Measurements from ENCODE around the gene DSE.

Gene DSE

DNA sequence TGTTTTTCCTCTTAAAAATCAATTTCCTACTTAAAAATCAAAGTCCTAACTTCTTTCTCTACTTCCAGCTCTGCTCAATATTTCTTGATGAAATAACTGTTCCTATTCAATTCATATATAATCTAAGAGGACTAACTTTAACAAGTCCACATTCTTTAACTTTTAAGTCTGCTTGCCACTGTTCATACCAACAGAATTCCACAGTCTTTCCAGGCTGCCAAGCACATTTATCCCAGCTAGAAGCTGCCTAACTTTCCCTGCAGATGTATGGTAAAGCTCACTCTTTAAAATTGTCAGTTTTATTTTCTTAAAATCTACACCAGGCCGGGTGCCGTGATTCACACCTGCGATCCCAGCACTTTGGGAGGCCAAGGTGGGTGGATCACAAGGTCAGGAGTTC, 102.0 kb downstream of the DSE start:
- no peak for DNase-seq
- no peaks in the 10 kb centered on the region for H3K27me3 ChIP-seq (replicated peaks in 2 of 5; ENCODE audit: control insufficient read depth in 4 of 5, insufficient read depth in 5 of 5, low read length in 4 of 5)
- ChIA-PET POLR2A (no interaction called here), CTCF (no interaction called here)
- no peak overlapping the region for H3K4me3 ChIP-seq (ENCODE audit: control insufficient read depth in 1 of 7, extremely low read depth in 1 of 7, insufficient read depth in 4 of 7, low read depth in 2 of 7, low read length in 6 of 7)
- H3K9me3 ChIP-seq (ENCODE audit: control extremely low read depth in 1 of 5, control insufficient read depth in 4 of 5, insufficient read depth in 2 of 5, low read depth in 1 of 5, low read length in 4 of 5) = peaks cover 0 to 7% (median 0%) of the 10 kb centered on the region in 5 experiments
- no peak overlapping the region for H3K27ac ChIP-seq (ENCODE audit: insufficient read depth in 1 of 2, low read depth in 1 of 2, low read length in 2 of 2, poor library complexity in 1 of 2, severe bottlenecking in 2 of 2)
- H3K4me1 ChIP-seq (ENCODE audit: control extremely low read depth in 1 of 4, control insufficient read depth in 4 of 4, insufficient read depth in 4 of 4, low read length in 3 of 4) = peaks cover 23 to 35% (median 30%) of the 10 kb centered on the region in 4 experiments
- no CpG with 5 or more reads among the region's 3 CpGs for WGBS (ENCODE audit: insufficient coverage)
- no peaks in the 10 kb centered on the region for H3K36me3 ChIP-seq (ENCODE audit: control insufficient read depth in 4 of 4, insufficient read depth in 4 of 4, low read length in 3 of 4)

DNA sequence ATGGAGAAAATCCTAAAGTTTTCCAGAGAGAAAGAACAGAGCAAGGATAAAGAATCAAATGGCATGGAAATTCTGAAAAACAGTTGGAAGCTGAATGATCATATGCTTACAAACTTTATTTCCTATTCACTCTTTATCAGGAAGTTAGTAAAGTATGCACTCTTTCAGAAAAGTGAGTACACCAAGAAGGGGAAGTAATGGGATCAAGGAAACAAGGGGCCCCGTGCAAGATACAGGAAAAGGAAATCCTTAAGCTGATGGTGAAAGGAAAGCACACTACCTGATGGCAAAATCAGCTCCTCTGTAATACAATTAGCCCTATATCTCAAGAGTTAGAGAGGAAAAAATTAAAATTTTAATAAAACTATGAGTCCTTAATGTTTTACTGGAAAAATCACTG, 104.4 kb downstream of the DSE start:
- CTCF ChIA-PET = no interaction called here
- H3K4me3 ChIP-seq (ENCODE audit: control insufficient read depth in 1 of 7, extremely low read depth in 1 of 7, insufficient read depth in 4 of 7, low read depth in 2 of 7, low read length in 6 of 7) = peak overlapping the region in 1 of 7 experiments; percentile 30

DNA sequence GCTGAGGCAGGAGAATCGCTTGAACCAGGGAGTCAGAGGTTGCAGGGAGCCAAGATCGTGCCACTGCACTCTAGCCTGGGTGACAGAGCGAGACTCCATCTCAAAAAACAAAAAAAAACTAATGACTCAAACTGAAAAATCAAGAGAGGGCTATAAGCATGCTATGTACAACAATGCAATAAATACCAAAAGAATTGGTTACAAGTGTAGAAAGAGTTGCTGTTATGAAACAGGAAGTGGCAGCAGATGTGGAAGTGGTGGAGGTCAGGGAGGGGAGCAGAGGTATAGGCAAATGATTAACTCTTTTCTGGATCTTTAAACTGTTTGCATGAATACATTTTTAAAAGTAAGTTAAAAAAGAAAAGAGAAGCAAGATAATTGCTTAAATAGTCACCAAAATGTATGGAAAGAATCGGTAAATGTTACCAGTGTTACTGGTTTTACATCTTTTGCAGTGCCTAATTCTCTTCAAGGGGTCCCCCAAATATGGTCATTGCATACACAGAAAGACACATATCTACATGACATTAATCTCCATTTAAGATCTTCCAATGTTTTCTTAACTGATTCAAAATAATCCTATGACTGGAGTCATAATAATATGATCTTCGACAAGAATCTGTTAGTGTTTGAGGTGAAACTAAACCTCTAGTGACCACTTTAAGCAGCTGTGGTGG, 105.4 kb downstream of the DSE start:
- DNase-seq = peak; percentile 69 to 92 (median 89)
- Histone ChIP-seq H3K4me3 (ENCODE audit: control insufficient read depth in 1 of 7, extremely low read depth in 1 of 7, insufficient read depth in 4 of 7, low read depth in 2 of 7, low read length in 6 of 7) (peak overlapping the region in 3 of 7 experiments; percentile 21 to 45 (median 28)), H3K4me1 (ENCODE audit: control extremely low read depth in 1 of 4, control insufficient read depth in 4 of 4, insufficient read depth in 4 of 4, low read length in 3 of 4) (peaks cover 20 to 32% (median 29%) of the 10 kb centered on the region in 4 experiments), H3K27me3 (replicated peaks in 2 of 5; ENCODE audit: control insufficient read depth in 4 of 5, insufficient read depth in 5 of 5, low read length in 4 of 5) (no peaks in the 10 kb centered on the region), H3K27ac (ENCODE audit: insufficient read depth in 1 of 2, low read depth in 1 of 2, low read length in 2 of 2, poor library complexity in 1 of 2, severe bottlenecking in 2 of 2) (peak overlapping the region in 1 of 2 experiments; percentile 49), H3K9me3 (ENCODE audit: control extremely low read depth in 1 of 5, control insufficient read depth in 4 of 5, insufficient read depth in 2 of 5, low read depth in 1 of 5, low read length in 4 of 5) (peaks cover 0 to 3% (median 0%) of the 10 kb centered on the region in 5 experiments), H3K36me3 (ENCODE audit: control insufficient read depth in 4 of 4, insufficient read depth in 4 of 4, low read length in 3 of 4) (no peaks in the 10 kb centered on the region)
- WGBS (ENCODE audit: insufficient coverage) = 33% methylated on average over 1 of the region's 5 CpGs
- ChIA-PET CTCF (no interaction called here), POLR2A (no interaction called here)

More for the DNA sequence above, 104.4 kb downstream of the DSE start:
- H3K36me3 ChIP-seq (ENCODE audit: control insufficient read depth in 4 of 4, insufficient read depth in 4 of 4, low read length in 3 of 4) = no peaks in the 10 kb centered on the region
- 0% methylated on average over 1 of the region's 1 CpG for WGBS (ENCODE audit: insufficient coverage)
- H3K4me1 ChIP-seq (ENCODE audit: control extremely low read depth in 1 of 4, control insufficient read depth in 4 of 4, insufficient read depth in 4 of 4, low read length in 3 of 4) = peaks cover 20 to 33% (median 30%) of the 10 kb centered on the region in 4 experiments
- POLR2A ChIA-PET = no interaction called here
- peak in 2 of 3 donors; percentile 50 to 63 for DNase-seq
- H3K27ac ChIP-seq (ENCODE audit: insufficient read depth in 1 of 2, low read depth in 1 of 2, low read length in 2 of 2, poor library complexity in 1 of 2, severe bottlenecking in 2 of 2) = peak overlapping the region in 1 of 2 experiments; percentile 49
- no peaks in the 10 kb centered on the region for H3K27me3 ChIP-seq (replicated peaks in 2 of 5; ENCODE audit: control insufficient read depth in 4 of 5, insufficient read depth in 5 of 5, low read length in 4 of 5)
- peaks cover 0 to 3% (median 0%) of the 10 kb centered on the region in 5 experiments for H3K9me3 ChIP-seq (ENCODE audit: control extremely low read depth in 1 of 5, control insufficient read depth in 4 of 5, insufficient read depth in 2 of 5, low read depth in 1 of 5, low read length in 4 of 5)

DNA sequence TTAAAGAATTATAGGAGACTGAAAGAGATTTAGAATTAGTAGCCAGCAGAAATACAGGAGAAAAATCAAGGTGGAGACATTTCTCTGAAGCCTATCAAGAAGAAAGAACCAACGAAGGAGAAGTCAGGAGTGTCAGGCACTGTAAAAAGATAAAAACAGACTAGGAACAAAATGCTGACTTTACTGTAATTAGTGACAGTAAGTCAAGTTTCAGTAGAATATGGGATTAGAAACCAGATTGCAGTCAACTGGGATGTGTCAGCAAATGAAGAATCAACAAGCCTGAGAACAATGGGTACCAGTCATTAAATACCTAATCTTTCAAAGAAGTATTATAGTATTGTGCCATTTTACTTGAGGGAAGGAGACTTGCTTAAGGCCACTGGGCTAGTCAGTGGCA, 112.0 kb downstream of the DSE start:
- H3K27ac ChIP-seq (ENCODE audit: insufficient read depth in 1 of 2, low read depth in 1 of 2, low read length in 2 of 2, poor library complexity in 1 of 2, severe bottlenecking in 2 of 2) = no peak overlapping the region
- H3K4me3 ChIP-seq (ENCODE audit: control insufficient read depth in 1 of 7, extremely low read depth in 1 of 7, insufficient read depth in 4 of 7, low read depth in 2 of 7, low read length in 6 of 7) = no peak overlapping the region
- no peaks in the 10 kb centered on the region for H3K9me3 ChIP-seq (ENCODE audit: control extremely low read depth in 1 of 5, control insufficient read depth in 4 of 5, insufficient read depth in 2 of 5, low read depth in 1 of 5, low read length in 4 of 5)
- CTCF ChIA-PET = no interaction called here
- no peaks in the 10 kb centered on the region for H3K4me1 ChIP-seq (ENCODE audit: control extremely low read depth in 1 of 4, control insufficient read depth in 4 of 4, insufficient read depth in 4 of 4, low read length in 3 of 4)
- no peaks in the 10 kb centered on the region for H3K27me3 ChIP-seq (replicated peaks in 2 of 5; ENCODE audit: control insufficient read depth in 4 of 5, insufficient read depth in 5 of 5, low read length in 4 of 5)
- H3K36me3 ChIP-seq (ENCODE audit: control insufficient read depth in 4 of 4, insufficient read depth in 4 of 4, low read length in 3 of 4) = no peaks in the 10 kb centered on the region
- WGBS (ENCODE audit: insufficient coverage) = 100% methylated on average over 1 of the region's 1 CpG
- POLR2A ChIA-PET = no interaction called here
- no peak for DNase-seq

DNA sequence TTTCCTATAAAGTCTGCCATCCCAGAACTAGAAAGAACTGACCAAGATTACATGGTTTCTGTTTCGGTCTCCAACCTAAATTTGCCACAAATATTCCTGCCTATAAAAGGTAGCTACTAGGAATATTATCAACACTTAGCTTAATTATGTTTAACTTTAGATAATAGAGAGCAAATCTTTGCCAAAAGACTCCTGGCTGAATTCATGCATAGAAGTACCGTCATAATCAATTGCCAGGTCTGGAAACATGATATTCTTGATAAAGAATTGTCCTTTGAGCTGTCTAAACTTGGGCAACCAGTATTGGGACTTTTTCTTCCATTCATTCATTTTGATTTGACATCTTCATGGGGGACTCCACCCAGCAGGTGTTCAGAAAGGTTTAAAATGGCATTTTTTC, 112.9 kb downstream of the DSE start:
- no peak for DNase-seq
- ChIA-PET POLR2A (no interaction called here), CTCF (no interaction called here)
- H3K27me3 ChIP-seq (replicated peaks in 2 of 5; ENCODE audit: control insufficient read depth in 4 of 5, insufficient read depth in 5 of 5, low read length in 4 of 5) = no peaks in the 10 kb centered on the region
- no peaks in the 10 kb centered on the region for H3K4me1 ChIP-seq (ENCODE audit: control extremely low read depth in 1 of 4, control insufficient read depth in 4 of 4, insufficient read depth in 4 of 4, low read length in 3 of 4)
- 100% methylated on average over 1 of the region's 2 CpGs for WGBS (ENCODE audit: insufficient coverage)
- no peaks in the 10 kb centered on the region for H3K36me3 ChIP-seq (ENCODE audit: control insufficient read depth in 4 of 4, insufficient read depth in 4 of 4, low read length in 3 of 4)
- peaks cover 0 to 1% (median 0%) of the 10 kb centered on the region in 5 experiments for H3K9me3 ChIP-seq (ENCODE audit: control extremely low read depth in 1 of 5, control insufficient read depth in 4 of 5, insufficient read depth in 2 of 5, low read depth in 1 of 5, low read length in 4 of 5)
- no peak overlapping the region for H3K27ac ChIP-seq (ENCODE audit: insufficient read depth in 1 of 2, low read depth in 1 of 2, low read length in 2 of 2, poor library complexity in 1 of 2, severe bottlenecking in 2 of 2)
- H3K4me3 ChIP-seq (ENCODE audit: control insufficient read depth in 1 of 7, extremely low read depth in 1 of 7, insufficient read depth in 4 of 7, low read depth in 2 of 7, low read length in 6 of 7) = no peak overlapping the region

DNA sequence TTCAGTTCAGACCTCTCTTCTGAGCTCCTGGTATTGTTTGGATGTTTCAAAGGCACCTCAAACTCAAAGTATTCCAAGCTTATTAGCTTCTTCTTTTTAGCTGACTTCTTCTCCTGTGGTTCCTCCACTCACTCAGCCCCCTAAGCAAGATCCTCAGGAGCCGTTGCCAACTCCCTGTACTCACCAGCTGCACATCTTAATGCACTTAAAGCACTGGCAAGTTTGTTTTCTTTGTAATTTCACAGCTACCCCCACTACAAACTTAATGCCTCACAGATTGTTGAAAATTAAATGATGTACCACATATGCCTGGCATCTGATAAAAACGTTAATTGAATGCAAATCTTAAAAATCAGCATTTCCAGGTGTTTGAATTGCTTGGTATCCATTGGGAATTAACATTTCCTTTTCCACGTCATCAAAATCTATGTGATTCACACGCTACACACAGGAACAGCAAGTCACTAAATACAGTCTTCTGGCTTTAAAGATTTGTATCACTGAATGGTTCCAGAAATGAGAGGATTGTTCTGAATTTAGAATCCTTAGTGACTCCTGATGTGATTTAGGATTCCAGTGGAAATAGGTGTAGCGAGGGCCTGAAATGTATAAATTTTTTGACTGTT, 114.9 kb downstream of the DSE start:
- no peaks in the 10 kb centered on the region for H3K4me1 ChIP-seq (ENCODE audit: control extremely low read depth in 1 of 4, control insufficient read depth in 4 of 4, insufficient read depth in 4 of 4, low read length in 3 of 4)
- H3K9me3 ChIP-seq (ENCODE audit: control extremely low read depth in 1 of 5, control insufficient read depth in 4 of 5, insufficient read depth in 2 of 5, low read depth in 1 of 5, low read length in 4 of 5) = peaks cover 0 to 1% (median 0%) of the 10 kb centered on the region in 5 experiments
- WGBS (ENCODE audit: insufficient coverage) = 75% methylated on average over 2 of the region's 5 CpGs
- no peak overlapping the region for H3K4me3 ChIP-seq (ENCODE audit: control insufficient read depth in 1 of 7, extremely low read depth in 1 of 7, insufficient read depth in 4 of 7, low read depth in 2 of 7, low read length in 6 of 7)
- CTCF ChIA-PET = interaction anchor here (0.6 kb wide), 1 partner anchor 255 kb away, joined by 3 read pairs; no protein-coding TSS in a partner anchor
- no peak overlapping the region for H3K27ac ChIP-seq (ENCODE audit: insufficient read depth in 1 of 2, low read depth in 1 of 2, low read length in 2 of 2, poor library complexity in 1 of 2, severe bottlenecking in 2 of 2)
- POLR2A ChIA-PET = interaction anchor here (0.5 to 0.6 kb wide), 2 partner anchors 47 to 109 kb away, joined by 3 read pairs; no protein-coding TSS in a partner anchor
- H3K27me3 ChIP-seq (replicated peaks in 2 of 5; ENCODE audit: control insufficient read depth in 4 of 5, insufficient read depth in 5 of 5, low read length in 4 of 5) = no peaks in the 10 kb centered on the region
- DNase-seq = no peak
- no peaks in the 10 kb centered on the region for H3K36me3 ChIP-seq (ENCODE audit: control insufficient read depth in 4 of 4, insufficient read depth in 4 of 4, low read length in 3 of 4)

Data from common myeloid progenitor, CD34-positive (primary cell).